ENCODE data around the gene GGT1. TPM values are rescaled to one million over a fixed set of nuclear protein-coding genes. Genes with fewer than 3 reads are reported as not detected.
"Not testable (repeated sequence)": the region's sequence is repeated elsewhere in the genome, so short reads cannot be mapped to it uniquely, and the experiment has no call there.

The GGT1 gene
- total RNA-seq, result 100 to 1,000 TPM in 1 of 2 donors, 10 to 100 TPM in 1; 64.6 to 114 TPM

DNA sequence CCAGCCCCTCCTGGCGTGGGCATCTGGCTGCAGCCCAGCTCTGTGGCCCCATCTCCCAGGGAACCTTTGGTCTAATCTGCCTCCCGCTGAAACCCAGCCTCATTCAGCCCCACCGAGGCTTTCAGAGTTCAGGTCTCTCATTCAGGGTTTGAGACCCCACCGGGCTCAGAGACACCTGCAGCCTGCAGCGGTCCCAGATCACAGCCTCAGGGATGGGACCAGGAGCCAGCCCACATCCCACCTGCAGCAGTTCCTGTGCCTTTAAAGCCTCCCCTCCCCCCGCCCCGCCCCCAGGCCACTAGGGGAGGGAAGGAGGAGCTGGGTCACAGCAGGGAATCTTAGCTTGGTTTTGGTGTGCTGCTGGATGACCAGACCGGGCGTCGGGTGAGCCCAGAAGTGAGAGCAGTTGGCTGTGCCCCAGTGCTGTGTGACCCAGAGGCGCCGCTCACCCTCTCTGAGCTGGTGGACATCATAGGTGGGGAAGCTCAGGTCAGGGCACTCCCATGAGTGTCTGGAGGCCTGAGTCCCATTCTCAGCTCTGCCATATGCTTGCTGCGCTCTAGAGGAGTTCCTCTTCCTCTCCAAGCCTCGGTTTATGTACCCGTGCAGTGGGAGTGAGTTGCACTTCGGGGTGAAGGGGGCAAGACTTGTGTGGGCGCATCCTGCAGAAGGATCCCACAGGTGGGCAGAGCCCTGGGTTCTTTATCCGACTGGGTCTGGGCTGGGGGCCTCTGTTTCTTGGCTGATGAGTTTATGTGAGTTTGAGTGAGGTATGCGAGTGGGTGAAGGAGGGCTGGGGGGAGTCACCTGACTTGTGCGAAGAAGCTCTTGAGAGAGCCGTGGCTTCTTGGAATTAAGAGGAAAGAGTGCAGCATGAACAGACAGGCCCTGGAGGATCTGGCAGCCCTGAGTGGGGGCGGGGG is at the start of gene GGT1:
Gene GGT1 (plus strand): TSS at position 347 of the 923 bp plus-strand sequence. CDS start 7,889 bp downstream, outside the sequence.
- H3K27me3 ChIP-seq (replicated peaks; ENCODE audit: insufficient read depth); H3K4me1 ChIP-seq (replicated peaks); H3K36me3 ChIP-seq; intact Hi-C loops (cut with DNase I); DNase-seq (ENCODE audit: low spot score); H3K9me3 ChIP-seq: not testable (repeated sequence)
- Histone ChIP-seq H3K4me3 (peak within 1 kb of the TSS in 1 of 2 donors; percentile 28), H3K27ac (peak within 1 kb of the TSS; percentile 42 to 68)
- WGBS, result 60% methylated on average over 21 of the region's 22 CpGs

DNA sequence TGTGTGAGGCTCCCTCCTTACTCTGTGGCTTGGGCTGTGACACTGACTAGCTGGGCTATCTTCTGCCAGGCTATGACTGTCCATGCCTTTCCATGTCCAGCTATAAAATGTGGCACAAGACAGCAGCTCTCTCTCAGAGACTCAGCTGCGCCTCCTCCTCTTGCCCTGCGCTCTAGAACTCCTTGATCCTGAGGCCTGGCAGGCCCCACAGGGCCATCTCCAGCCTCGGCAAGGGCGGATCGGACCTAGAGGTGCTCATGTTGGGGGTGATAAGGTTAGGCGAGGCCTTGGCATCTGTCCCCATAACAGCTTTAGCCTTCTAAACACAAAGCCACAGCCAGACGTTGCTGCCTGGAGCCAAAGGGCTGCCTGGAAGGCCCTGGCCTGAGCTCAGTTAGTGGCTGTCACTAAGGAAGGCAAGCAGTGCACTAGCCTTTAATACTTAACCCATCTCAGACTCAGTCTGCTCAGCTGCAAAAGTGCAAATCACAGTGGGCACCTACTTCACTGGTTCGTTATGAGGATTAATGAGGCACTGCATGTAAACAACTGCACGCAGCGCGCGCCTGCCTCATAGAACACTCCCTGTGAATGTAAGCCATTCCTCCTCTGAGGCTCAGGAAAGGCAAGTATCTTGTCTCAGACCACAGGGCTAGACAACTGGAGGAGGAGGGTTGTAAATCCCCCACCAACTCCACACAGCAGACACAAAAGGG is 49.2 kb upstream of the GGT1 start:
- H3K9me3 ChIP-seq, result no peaks in the 10 kb centered on the region
- intact Hi-C loops (cut with DNase I), result no loop called here
- no peak for TF ChIP-seq POLR2AphosphoS5 (IDR thresholded peaks at IDR 0.05)
- no peak for TF ChIP-seq POLR2A (IDR thresholded peaks at IDR 0.05)
- TF ChIP-seq, protein P1, sequence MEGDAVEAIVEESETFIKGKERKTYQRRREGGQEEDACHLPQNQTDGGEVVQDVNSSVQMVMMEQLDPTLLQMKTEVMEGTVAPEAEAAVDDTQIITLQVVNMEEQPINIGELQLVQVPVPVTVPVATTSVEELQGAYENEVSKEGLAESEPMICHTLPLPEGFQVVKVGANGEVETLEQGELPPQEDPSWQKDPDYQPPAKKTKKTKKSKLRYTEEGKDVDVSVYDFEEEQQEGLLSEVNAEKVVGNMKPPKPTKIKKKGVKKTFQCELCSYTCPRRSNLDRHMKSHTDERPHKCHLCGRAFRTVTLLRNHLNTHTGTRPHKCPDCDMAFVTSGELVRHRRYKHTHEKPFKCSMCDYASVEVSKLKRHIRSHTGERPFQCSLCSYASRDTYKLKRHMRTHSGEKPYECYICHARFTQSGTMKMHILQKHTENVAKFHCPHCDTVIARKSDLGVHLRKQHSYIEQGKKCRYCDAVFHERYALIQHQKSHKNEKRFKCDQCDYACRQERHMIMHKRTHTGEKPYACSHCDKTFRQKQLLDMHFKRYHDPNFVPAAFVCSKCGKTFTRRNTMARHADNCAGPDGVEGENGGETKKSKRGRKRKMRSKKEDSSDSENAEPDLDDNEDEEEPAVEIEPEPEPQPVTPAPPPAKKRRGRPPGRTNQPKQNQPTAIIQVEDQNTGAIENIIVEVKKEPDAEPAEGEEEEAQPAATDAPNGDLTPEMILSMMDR (IDR thresholded peaks at IDR 0.05), result no peak
- peaks cover 6% of the 10 kb centered on the region for H3K4me1 ChIP-seq (replicated peaks)
- H3K27me3 ChIP-seq (replicated peaks; ENCODE audit: insufficient read depth), result no peaks in the 10 kb centered on the region
- peak overlapping the region; percentile 97 to 98 for H3K27ac ChIP-seq
- 21% methylated on average over 11 of the region's 12 CpGs for WGBS
- DNase-seq (ENCODE audit: low spot score), result peak; percentile 36
- H3K36me3 ChIP-seq, result no peaks in the 10 kb centered on the region
- peak overlapping the region; percentile 65 to 93 for H3K4me3 ChIP-seq

DNA sequence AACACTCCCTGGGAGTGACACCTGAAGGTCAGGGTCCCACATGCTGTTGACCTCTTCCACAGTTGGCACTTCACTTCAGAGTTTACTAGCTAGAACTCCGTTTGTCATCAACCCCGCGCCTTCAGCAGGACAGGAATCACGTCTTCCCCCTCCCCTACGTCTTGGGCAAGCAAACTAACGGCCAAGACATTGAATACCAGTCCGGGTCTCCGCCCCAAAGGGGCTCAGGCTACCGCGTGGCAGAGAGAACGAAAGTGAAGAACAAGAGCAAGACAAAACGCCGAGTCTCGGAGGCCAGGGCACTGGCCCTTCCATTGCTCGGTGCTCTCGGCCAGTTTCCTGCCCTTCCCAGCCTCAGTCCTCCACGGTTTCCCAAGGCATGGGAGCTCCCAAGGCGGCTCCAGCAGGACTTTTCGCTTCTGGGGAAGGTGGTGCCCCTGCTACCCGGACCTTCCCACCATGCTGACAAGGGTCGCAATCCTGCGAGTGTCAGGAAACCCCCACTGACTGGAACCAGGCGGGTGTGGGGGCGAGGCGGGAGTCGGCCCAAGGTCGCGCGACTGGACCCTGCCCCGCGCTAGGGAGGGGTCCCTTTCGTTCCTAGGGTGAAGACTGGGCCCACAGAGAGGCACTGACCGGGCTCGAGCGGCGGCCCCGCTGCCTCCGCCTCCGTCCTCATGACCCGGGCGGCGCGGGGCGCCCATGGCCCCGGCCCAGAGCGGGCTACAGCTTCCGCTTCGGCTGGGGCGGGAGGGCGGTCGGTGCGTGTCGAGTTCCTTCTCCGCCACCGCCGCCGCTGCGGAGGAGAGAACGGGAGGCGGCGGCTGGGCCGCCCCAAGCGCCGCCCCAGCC is 48.5 kb upstream of the GGT1 start, which contains the start of gene GUCD1:
Gene GUCD1 (minus strand): TSS at position 826 of the 852 bp plus-strand sequence. CDS start 147 bp downstream, at position 679.
- DNase-seq (ENCODE audit: low spot score), result peak; percentile 24
- Histone ChIP-seq H3K36me3 (no peaks in the 10 kb centered on the region), H3K4me3 (peak within 1 kb of the TSS; percentile 65 to 93), H3K27ac (peak within 1 kb of the TSS; percentile 97 to 98), H3K27me3 (replicated peaks; ENCODE audit: insufficient read depth) (no peaks in the 10 kb centered on the region), H3K9me3 (no peaks in the 10 kb centered on the region), H3K4me1 (replicated peaks) (peaks cover 6% of the 10 kb centered on the region)
- TF ChIP-seq, protein P1 (IDR thresholded peaks at IDR 0.05), result no peak
- TF ChIP-seq POLR2AphosphoS5 (IDR thresholded peaks at IDR 0.05) (no peak), POLR2A (IDR thresholded peaks at IDR 0.05) (peak; percentile 82)
- intact Hi-C loops (cut with DNase I), result no loop called here
- under 1% methylated on average over 43 of the region's 64 CpGs for WGBS

DNA sequence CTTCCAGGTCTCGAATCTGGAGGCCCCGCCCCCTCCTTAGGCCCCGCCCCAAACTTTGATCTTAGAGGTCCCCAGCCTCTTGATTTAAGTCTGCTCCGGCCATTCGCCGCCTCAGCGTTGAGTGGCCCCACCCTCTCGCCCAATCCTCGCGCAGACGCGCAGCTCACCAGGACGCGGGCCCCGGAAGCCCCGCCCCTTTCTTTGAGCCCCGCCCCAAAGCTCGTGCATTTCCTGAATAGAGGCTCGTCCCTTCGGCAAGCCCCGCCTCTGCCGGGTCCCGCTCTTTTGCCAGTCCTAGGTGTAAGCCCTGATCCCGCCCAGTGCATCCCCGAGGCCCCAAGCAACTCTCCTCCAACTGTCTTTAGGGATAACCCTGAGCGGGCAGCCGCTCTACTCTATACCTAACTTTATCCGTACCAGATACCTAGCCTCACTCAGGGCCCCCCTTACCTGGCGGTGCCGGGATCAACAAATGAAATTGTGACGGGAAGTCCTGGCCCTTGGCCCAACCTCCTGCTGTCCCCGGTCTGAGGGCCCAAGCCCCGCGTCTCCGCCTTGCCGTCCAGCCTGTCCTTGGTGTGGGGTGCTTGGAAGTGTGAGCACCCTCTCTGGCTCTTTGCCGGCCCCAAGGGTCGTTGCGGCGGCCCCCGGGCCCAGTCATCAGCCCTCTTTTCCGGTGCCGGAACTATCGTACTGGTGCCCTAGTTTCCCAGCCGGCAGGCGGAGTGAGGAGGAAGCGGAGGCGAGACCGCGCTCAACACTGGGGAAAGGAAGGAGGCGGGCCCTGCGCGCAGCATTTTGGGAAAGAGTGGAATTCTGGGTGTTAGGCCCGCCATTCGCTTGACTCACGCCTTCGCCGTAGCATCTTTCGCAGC is 47.6 kb upstream of the GGT1 start, which contains the start of gene SNRPD3:
Gene SNRPD3 (plus strand): TSS at position 835 of the 875 bp plus-strand sequence. CDS start 1,676 bp downstream, outside the sequence.
- Histone ChIP-seq H3K4me1 (replicated peaks) (peaks cover 6% of the 10 kb centered on the region), H3K9me3 (no peaks in the 10 kb centered on the region), H3K36me3 (no peaks in the 10 kb centered on the region), H3K27ac (peak within 1 kb of the TSS; percentile 97 to 98), H3K4me3 (peak within 1 kb of the TSS; percentile 65 to 93), H3K27me3 (replicated peaks; ENCODE audit: insufficient read depth) (no peaks in the 10 kb centered on the region)
- TF ChIP-seq, protein P1 (IDR thresholded peaks at IDR 0.05), result peak in 2 of 4 experiments; percentile 41 to 51
- peak; percentile 65 for TF ChIP-seq POLR2A (IDR thresholded peaks at IDR 0.05)
- peak; percentile 98 for TF ChIP-seq POLR2AphosphoS5 (IDR thresholded peaks at IDR 0.05)
- under 1% methylated on average over 58 of the region's 59 CpGs for WGBS
- peak; percentile 100 for DNase-seq (ENCODE audit: low spot score)
- intact Hi-C loops (cut with DNase I), result no loop called here
